Stimulated activated naive CD8-positive, alpha-beta T cell treated with anti-CD3 and anti-CD28 coated beads, Interleukin-15, Interleukin-2, amounts not matched to agents 100 U/mL and 50 U/mL, for 24 hours (primary cell): ENCODE measurements around the gene KIF23.
"Not testable (repeated sequence)": the region's sequence is repeated elsewhere in the genome, so short reads cannot be mapped to it uniquely, and the experiment has no call there.

Source experiments
- ATAC-seq: fragments of 150-1000 bp; cut with Tn5 transposase; one replicate; pipeline ENCODE4 v1.10.0; 2021
- DNase-seq: peaks from one replicate; pipeline ENCODE4 v3.0.0; 2021

KIF23 gene

GRCh38 chr15:69413822-69414700, at the start of gene KIF23:
TSS of gene KIF23 (plus strand) at chr15:69414349. CDS start at chr15:69414466, 117 bp downstream.
- DNase-seq (peak; percentile 92), ATAC-seq (peak; percentile 98)

- no peak for DNase-seq
These were observed 46.9 kb upstream of the KIF23 start for GRCh38 chr15:69367236-69367635.

GRCh38 chr15:69369631-69370030, 44.5 kb upstream of the KIF23 start:
- ATAC-seq (no peak), DNase-seq (no peak)

More at GRCh38 chr15:69367236-69367635, 46.9 kb upstream of the KIF23 start:
- no peak for ATAC-seq

- DNase-seq (no peak), ATAC-seq (no peak)
These were observed 40.7 kb upstream of the KIF23 start for GRCh38 chr15:69373406-69373805.

GRCh38 chr15:69375151-69375790, 38.9 kb upstream of the KIF23 start:
- no peak for ATAC-seq

GRCh38 chr15:69377216-69377970, 36.8 kb upstream of the KIF23 start:
- DNase-seq: no peak
- no peak for ATAC-seq

More at GRCh38 chr15:69375151-69375790, 38.9 kb upstream of the KIF23 start:
- no peak for DNase-seq

GRCh38 chr15:69380100-69380725, 33.9 kb upstream of the KIF23 start:
- ATAC-seq (peak; percentile 40), DNase-seq (no peak)

GRCh38 chr15:69380726-69381105, 33.4 kb upstream of the KIF23 start:
- ATAC-seq: no peak

GRCh38 chr15:69382176-69382575, 32.0 kb upstream of the KIF23 start:
- not testable (repeated sequence) for ATAC-seq, DNase-seq

More at GRCh38 chr15:69380726-69381105, 33.4 kb upstream of the KIF23 start:
- DNase-seq: no peak

- ATAC-seq, DNase-seq: not testable (repeated sequence)
These were observed 30.1 kb upstream of the KIF23 start for GRCh38 chr15:69384066-69384465.

- DNase-seq (no peak), ATAC-seq (no peak)
These were observed 29.2 kb upstream of the KIF23 start for GRCh38 chr15:69384626-69385598.

- DNase-seq: no peak
- ATAC-seq: no peak
These were observed 28.3 kb upstream of the KIF23 start for GRCh38 chr15:69385831-69386230.

GRCh38 chr15:69386284-69386683, 27.9 kb upstream of the KIF23 start:
- ATAC-seq (no peak), DNase-seq (no peak)

- no peak for DNase-seq
- no peak for ATAC-seq
These were observed 25.9 kb upstream of the KIF23 start for GRCh38 chr15:69388260-69388705.

- DNase-seq: no peak
- ATAC-seq: no peak
These were observed 24.7 kb upstream of the KIF23 start for GRCh38 chr15:69389426-69389825.

- ATAC-seq: no peak
These were observed 23.6 kb upstream of the KIF23 start for GRCh38 chr15:69390575-69390974.

GRCh38 chr15:69391046-69391757, 22.9 kb upstream of the KIF23 start:
- DNase-seq (no peak), ATAC-seq (no peak)

More at GRCh38 chr15:69390575-69390974, 23.6 kb upstream of the KIF23 start:
- no peak for DNase-seq

- ATAC-seq: no peak
- DNase-seq: no peak
These were observed 21.8 kb upstream of the KIF23 start for GRCh38 chr15:69392352-69392751.

GRCh38 chr15:69393831-69394491, 20.2 kb upstream of the KIF23 start:
- ATAC-seq: no peak
- DNase-seq: no peak
